Nucleus accumbens (tissue), 56 donors: ENCODE data around the gene CCDC88B.

Experiments
- DNase-seq, 56 donors: peaks; one replicate each; lab custom pipeline; 2025; lab: John Stamatoyannopoulos, UW

The CCDC88B gene, protein sequence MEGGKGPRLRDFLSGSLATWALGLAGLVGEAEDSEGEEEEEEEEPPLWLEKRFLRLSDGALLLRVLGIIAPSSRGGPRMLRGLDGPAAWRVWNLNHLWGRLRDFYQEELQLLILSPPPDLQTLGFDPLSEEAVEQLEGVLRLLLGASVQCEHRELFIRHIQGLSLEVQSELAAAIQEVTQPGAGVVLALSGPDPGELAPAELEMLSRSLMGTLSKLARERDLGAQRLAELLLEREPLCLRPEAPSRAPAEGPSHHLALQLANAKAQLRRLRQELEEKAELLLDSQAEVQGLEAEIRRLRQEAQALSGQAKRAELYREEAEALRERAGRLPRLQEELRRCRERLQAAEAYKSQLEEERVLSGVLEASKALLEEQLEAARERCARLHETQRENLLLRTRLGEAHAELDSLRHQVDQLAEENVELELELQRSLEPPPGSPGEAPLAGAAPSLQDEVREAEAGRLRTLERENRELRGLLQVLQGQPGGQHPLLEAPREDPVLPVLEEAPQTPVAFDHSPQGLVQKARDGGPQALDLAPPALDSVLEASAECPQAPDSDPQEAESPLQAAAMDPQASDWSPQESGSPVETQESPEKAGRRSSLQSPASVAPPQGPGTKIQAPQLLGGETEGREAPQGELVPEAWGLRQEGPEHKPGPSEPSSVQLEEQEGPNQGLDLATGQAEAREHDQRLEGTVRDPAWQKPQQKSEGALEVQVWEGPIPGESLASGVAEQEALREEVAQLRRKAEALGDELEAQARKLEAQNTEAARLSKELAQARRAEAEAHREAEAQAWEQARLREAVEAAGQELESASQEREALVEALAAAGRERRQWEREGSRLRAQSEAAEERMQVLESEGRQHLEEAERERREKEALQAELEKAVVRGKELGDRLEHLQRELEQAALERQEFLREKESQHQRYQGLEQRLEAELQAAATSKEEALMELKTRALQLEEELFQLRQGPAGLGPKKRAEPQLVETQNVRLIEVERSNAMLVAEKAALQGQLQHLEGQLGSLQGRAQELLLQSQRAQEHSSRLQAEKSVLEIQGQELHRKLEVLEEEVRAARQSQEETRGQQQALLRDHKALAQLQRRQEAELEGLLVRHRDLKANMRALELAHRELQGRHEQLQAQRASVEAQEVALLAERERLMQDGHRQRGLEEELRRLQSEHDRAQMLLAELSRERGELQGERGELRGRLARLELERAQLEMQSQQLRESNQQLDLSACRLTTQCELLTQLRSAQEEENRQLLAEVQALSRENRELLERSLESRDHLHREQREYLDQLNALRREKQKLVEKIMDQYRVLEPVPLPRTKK (N-terminal part only)

DNA sequence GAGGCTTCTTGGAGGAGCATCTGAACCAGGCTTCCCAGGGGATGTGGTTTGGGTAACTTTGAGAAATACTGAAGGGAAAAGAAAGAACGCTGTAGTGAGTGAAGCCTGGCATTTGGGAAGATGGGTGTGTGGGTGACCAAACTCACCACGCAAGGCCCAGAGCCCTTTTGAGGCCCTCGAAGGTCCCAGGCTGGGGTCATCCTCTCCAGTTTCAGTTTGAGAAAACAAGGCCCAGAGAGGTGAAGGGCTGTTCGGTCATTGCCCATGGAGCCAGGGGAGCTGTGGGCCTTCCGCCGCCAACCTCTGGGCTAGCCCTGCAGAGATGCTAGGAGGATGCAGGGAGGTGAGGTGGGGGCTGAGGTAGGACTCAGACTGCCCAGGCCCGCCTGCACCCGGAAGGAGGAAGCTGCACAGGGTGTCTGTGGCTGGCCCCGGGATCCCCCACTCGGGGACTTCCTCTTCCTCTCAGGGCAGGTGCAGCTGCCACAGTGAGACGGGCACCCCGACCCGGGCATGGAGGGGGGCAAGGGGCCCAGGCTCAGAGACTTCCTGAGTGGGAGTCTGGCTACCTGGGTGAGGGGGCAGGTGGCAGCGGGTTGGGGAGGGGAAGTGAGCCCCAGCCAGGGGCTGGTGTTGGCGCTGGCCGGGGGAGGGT lies at the start of gene CCDC88B:
Gene CCDC88B, plus strand, starts transcription at position 451 of the 655 bp plus-strand sequence. Its CDS starts 63 bp downstream, at position 514.
- peak in 5 of 56 donors; percentile 9 to 48 (median 27) for DNase-seq

DNA sequence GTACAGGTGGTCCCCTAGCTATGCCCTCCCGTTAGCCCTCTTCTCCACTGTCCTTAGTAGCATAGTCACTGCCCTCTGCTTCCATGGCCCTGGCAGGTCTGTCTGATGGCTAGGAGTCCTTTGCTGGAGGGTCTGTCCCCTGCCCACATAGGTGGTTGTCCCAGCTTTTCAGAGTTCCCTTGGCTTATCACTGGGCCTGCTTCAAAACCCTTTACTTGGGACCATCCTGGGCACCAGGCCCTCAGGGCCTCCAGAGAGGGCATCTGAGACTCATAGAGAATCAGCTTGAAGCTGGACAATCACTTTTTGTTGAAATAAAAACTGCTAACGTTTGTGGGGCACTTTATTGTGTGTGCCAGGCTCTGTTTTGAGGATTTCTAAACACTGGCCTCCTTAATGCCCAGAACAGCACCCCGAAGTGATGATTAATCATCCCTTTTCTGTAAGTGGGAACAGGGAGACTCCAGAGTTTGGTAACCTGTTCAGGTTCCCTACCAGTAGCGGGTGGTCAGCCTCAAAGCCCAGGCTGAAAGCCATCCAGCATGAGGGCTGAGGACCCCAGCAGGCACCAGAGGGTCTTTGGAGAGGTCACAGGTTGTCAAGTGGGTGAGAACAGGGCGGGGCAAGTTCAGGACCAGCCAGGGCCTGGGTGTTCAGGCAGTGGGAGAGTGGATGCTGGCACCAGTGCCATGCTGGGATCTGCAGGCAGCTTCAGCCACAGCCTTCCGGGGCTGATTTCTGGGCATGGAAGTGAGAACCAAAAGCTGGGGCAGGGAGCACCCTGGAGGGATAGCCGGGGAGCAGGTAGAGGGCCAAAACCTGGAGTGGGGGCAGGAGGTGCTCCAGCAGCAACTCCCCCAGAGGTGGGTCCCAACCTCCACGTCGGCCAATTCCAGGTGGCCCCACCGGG lies 49.4 kb upstream of the CCDC88B start:
- DNase-seq, result no peak

DNA sequence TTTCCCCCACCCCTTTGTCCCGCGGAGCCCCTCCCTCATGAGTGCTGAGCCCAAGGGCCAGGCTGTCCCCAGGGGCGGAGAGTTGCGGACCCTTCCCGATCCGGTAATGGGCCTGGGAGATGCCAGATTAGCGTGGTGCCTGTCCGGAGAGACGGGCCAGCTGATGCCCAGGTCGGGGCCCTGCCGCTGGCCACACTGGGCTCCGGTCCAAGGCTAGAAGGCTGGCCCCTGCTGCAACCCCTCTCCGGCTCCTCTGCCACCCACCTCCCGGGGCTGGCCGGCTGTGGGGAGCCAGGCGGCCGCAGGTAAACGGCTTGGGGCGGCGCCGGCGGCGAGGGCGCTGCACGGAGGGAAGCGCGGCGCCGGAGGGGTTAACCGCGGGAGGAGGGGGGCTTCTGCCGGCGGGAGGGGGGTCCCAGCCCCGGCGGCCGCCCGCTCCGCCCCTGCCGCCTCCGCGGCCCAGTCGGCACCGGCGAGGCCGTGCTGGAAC lies 48.7 kb upstream of the CCDC88B start, which contains the start of gene KCNK4:
Gene KCNK4, plus strand, starts transcription at position 41 of the 490 bp plus-strand sequence. CDS start 1,717 bp downstream, outside the sequence.
- peak in 1 of 56 donors; percentile 45 for DNase-seq

DNA sequence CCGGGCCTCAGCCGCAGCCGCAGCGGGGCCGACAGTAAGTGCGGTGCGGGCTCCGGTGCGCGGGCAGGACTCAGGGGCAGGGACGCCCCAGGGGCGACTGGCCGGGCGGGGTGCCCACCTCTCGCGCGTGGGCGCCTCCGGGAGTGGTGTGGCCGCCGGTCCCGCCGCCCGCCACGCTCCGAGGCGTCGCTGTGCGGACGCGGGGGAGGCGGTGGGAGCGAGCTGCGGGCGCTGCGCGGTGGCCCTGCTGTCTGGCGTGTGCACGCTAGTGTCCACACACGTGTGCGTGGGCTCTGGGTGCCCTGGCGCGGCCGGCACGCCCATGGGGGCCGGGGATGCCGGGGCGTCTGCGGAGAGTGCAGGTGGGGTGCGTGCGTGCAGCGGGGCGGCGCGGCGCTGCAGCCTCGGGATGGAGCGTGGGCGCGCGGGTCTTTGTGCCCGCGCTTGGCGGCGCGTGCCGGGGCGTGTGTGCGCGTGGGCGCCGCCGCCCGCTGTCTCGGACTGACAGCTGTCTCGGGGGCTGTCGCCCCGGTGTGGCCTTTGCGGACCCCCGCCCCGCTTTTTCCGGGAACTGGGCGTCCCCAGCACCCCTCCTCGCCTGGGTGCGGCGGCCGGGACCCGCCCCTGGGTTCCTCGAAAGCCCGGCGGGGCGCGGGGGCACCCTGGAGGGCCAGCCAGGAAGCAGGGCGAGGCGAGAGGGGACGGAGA lies 48.1 kb upstream of the CCDC88B start:
- peak in 2 of 56 donors; percentile 15 to 55 for DNase-seq

DNA sequence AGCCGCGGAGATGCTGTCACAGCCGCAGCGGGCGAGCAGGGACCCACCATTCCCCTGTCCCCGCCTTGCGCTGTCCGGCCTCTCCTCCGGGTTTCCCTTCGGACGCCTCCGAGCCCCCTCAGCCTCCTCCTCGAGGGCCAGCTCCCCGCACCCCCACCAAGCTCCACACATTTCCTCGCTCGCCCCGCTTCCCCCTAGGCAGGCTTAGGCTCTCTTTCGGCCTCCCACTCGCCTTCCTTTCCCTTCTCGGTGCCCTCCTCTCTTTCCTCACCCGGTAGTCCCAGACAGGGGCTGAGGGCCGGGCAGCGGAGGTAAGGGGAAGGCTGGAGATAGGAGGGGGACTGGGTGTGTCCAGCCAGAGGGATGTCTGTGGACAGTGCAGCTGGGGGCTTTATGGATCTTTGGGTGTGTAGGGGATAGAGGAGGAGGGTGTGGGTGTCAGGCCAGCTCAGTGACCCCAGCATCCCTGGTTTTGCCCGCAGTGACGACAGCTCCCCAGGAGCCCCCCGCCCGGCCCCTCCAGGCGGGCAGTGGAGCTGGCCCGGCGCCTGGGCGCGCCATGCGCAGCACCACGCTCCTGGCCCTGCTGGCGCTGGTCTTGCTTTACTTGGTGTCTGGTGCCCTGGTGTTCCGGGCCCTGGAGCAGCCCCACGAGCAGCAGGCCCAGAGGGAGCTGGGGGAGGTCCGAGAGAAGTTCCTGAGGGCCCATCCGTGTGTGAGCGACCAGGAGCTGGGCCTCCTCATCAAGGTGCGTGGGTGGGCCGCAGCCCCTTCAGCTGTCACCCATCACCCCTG lies 47.3 kb upstream of the CCDC88B start:
- peak in 1 of 56 donors; percentile 11 for DNase-seq

DNA sequence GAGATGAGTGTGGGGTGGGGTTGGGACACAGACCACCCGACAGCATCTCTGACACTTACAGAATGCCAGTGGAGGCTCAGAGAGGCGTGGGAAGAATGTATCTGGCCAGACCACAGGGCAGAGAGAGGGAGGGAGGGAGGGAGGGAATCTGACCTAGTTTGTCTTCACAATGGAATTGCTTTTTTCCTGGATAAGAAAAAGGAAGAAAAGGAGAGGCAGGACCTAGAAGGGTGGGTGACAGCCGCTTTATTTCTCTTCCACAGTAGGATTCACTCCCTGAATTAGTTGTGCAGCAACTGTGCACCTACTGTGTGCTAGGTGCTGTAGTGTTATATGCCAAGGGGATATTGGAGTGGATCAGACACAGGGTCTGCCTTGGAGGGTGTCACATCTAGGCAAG lies 45.2 kb upstream of the CCDC88B start:
- DNase-seq, result no peak

DNA sequence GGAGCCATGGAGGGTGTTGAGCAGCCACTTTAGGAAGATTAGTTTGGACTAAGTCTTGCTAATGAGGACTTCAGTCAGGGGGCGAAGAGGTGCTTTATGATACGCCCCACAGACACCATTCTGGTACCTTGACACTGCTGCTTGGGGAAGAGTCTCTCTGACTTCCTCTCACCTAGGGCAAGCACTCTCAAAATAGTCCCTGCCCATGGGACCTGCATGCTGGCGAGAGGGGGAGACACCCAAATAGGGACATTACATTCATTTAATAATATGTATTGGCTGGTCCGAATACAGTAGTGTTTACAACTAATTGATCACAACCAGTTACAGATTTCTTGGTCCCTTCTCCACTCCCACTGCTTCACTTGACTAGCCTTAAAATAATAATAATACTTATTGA lies 44.2 kb upstream of the CCDC88B start:
- no peak for DNase-seq

DNA sequence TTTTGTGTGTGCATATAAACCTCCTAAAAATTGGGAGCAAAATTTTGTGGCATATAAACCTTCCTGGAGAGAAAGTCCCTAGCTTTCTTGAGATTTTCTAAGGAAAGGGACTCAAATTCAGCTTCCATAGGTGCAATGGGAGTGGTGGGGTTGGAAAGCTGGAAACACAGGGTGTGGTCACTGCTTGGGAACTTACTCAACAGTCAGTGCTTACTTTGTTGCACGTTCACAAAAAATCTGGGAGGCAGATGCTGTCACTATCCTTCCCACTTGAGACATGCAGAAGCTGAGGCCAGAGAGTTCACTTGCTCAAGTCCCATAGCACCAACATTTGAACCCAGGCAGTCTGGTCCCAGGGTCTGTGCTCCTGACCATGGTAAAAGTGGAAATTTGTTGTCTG lies 43.8 kb upstream of the CCDC88B start:
- no peak for DNase-seq

DNA sequence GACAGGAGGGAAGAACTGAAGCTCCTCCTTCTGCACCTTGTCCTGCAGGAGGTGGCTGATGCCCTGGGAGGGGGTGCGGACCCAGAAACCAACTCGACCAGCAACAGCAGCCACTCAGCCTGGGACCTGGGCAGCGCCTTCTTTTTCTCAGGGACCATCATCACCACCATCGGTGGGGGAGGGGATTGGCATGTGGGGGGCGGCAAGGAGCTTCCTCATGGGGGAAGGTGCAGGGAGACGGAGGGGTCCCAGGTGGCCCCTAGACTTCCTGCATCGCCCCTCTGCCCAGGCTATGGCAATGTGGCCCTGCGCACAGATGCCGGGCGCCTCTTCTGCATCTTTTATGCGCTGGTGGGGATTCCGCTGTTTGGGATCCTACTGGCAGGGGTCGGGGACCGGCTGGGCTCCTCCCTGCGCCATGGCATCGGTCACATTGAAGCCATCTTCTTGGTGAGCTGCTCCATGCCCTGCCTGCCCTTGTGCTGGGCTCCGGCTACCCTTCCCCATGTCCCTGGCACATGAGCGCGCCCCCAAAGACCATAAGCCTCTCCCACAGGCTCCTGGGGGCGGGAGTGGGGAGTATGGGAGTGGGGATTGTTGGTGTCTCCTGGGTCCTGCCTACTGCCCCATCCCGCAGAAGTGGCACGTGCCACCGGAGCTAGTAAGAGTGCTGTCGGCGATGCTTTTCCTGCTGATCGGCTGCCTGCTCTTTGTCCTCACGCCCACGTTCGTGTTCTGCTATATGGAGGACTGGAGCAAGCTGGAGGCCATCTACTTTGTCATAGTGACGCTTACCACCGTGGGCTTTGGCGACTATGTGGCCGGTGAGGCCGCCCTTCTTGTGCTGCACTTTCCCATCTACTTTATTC lies 42.9 kb upstream of the CCDC88B start:
- DNase-seq, result no peak

DNA sequence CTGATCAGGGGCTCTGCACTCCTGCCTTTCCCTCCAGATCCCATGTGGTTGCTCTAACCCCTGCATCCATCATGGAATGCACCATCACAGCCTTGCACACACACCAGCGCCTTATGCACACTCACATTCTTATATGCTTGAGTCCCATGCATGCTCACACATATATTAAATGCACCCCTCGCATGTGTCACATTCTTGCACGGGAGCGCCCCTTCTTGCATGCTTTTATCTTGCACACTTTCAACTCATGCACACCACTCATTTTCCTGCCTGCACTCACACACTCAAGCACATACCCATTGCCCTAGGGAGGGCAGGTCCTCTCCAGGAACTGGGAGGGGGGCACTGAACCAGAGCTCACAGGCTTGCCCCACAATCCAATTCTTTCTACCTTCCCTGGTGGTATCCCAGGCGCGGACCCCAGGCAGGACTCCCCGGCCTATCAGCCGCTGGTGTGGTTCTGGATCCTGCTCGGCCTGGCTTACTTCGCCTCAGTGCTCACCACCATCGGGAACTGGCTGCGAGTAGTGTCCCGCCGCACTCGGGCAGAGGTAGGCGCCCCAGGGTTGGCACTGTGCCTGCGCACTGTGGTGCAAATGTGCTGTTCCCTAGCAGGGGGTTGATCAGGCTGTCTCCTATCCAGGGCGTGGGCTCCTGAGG lies 42.2 kb upstream of the CCDC88B start:
- DNase-seq, result no peak

DNA sequence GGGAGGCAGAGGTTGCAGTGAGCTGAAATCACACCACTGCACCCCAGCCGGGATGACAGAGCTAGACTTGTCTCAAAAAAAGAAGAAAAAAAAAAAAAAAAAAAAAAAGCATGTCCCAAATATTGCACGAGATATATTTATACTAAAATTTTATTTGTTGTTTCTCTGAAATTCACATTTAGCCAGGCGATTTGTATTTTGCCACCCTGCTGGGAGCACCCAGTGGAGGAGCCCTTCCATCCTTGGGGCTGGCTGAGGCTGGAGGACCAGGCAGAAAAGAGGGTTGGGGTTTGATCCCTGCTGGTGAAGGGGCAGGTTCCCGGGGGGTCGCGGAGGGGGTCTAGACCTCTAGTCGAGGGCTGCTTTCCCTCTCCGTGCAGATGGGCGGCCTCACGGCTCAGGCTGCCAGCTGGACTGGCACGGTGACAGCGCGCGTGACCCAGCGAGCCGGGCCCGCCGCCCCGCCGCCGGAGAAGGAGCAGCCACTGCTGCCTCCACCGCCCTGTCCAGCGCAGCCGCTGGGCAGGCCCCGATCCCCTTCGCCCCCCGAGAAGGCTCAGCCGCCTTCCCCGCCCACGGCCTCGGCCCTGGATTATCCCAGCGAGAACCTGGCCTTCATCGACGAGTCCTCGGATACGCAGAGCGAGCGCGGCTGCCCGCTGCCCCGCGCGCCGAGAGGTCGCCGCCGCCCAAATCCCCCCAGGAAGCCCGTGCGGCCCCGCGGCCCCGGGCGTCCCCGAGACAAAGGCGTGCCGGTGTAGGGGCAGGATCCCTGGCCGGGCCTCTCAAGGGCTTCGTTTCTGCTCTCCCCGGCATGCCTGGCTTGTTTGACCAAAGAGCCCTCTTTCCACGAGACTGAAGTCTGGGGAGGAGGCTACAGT lies 40.8 kb upstream of the CCDC88B start:
- DNase-seq, result peak in 53 of 56 donors; percentile 10 to 82 (median 59)

DNA sequence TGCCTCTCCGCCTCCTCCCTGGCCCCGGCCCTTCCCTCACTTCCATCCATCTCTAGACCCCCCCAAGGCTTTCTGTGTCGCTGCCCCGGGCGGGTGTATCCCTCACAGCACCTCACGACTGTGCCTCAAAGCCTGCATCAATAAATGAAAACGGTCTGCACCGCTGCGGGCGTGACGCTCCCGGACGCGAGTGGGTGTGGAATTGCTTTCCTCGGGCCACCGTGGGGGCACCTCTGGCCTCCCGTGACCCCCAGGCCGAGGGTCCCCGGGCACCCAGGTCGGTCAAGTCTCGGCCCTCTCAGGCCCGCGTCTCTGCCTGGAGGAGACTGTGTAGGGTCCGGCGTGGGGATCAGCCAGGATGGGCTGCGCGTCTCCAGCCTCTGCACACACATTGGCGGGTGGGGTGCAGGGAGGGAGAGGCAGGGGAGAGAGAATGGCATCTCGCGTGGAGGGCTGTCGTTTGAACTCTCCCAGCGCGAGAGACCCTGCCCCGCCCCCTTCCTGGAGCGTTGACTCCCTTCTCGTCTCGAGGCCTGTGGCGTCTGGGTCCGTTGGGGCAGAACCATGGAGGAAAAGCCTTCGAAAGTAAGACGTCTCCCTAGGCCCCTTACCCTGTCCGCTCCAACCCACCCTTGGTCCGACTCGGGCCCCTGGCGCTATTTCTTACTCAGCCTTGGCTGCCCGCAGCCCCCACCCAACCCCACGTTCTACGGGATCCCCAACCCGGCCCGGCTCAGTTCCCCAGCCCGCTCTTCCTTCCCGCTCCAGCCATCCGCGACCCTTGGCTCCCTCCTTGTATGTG lies 40.0 kb upstream of the CCDC88B start, which contains the start of gene CATSPERZ:
Gene CATSPERZ, plus strand, starts transcription at position 512 of the 802 bp plus-strand sequence. Its CDS starts 53 bp downstream, at position 565.
- peak in 4 of 56 donors; percentile 34 to 49 (median 44) for DNase-seq
